22Rv1 (cell line): ENCODE data around the gene ZCCHC12.

ENCODE experiments used
- H3K27ac ChIP-seq: fragments of 450-650 bp; 2 replicates; pipeline ENCODE4 v1.5.1; 2017
- CTCF ChIP-seq: fragments of 450-650 bp; IDR thresholded peaks from 2 replicates; pipeline ENCODE4 v1.5.1; 2017; ENCODE audit warnings: mild to moderate bottlenecking
- ZFX ChIP-seq: fragments of 450-650 bp; IDR thresholded peaks from 2 replicates; pipeline ENCODE4 v1.6.1; 2017; ENCODE audit warnings: antibody characterized with exemption, borderline replicate concordance

ZCCHC12 gene

GRCh38 chrX:118855681-118856310 lies 32.2 kb downstream of the ZCCHC12 start:
- TF ChIP-seq ZFX (no peak), CTCF (no peak)
- H3K27ac ChIP-seq, result no peak overlapping the region

GRCh38 chrX:118857006-118857405 lies 33.4 kb downstream of the ZCCHC12 start:
- no peak overlapping the region for H3K27ac ChIP-seq
- TF ChIP-seq ZFX, result no peak

GRCh38 chrX:118861338-118861737 lies 37.7 kb downstream of the ZCCHC12 start:
- H3K27ac ChIP-seq, result no peak overlapping the region
- TF ChIP-seq CTCF (no peak), ZFX (no peak)

DNA sequence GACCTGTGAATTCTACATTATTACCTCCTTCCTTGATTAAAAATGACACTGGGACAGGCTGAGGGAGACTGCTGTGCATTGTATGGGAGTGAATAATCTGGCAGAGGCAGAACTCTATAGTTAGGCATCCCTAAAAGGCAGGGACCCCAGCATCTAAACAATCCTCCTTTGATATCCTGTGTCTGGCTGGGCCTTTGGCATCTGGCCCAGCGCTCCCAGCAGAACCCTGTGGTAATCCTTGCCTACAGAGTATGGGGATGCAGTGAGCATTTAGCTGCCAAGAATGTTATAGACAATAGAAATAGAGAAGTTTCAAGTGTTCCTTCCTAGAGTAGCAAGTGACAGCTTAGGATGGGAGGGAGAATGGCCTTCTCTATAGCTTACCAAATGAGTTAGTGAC lies 38.5 kb downstream of the ZCCHC12 start:
- no peak overlapping the region for H3K27ac ChIP-seq
- no peak for TF ChIP-seq ZFX
- no peak for TF ChIP-seq CTCF

DNA sequence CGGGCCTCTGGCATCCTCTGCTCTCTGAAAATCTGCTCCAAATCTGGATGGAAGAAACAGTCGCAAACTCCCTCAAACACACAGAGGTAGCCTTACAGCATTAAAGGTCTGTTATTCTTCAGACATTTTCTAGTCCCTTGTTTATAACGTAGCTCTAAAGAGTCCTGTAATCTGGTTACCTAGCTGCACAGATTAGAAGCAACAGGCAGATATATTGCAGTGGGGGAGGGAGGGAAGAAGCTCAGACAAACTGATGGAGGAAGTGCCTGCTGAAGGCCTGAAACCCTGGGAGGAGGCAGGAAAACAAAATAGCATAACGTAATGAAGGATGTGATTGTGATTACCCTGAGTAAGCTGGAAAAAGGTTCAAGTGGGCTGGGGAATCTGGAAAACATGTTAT lies 39.4 kb downstream of the ZCCHC12 start:
- TF ChIP-seq ZFX, result no peak
- TF ChIP-seq CTCF, result no peak

GRCh38 chrX:118864063-118864635 lies 40.5 kb downstream of the ZCCHC12 start:
- TF ChIP-seq CTCF (no peak), ZFX (no peak)

More for the DNA sequence above, 39.4 kb downstream of the ZCCHC12 start:
- no peak overlapping the region for H3K27ac ChIP-seq

GRCh38 chrX:118865231-118865630 lies 41.6 kb downstream of the ZCCHC12 start:
- no peak overlapping the region for H3K27ac ChIP-seq
- TF ChIP-seq CTCF, result no peak
- no peak for TF ChIP-seq ZFX

More at GRCh38 chrX:118864063-118864635, 40.5 kb downstream of the ZCCHC12 start:
- no peak overlapping the region for H3K27ac ChIP-seq
